GM21381 (cell line): Measurements from ENCODE around the gene MLX.
"Not testable (repeated sequence)": the region's sequence is repeated elsewhere in the genome, so short reads cannot be mapped to it uniquely, and the experiment has no call there.

Experiments
- ATAC-seq: cut with Tn5 transposase; IDR thresholded peaks from one replicate; pipeline ENCODE4 v1.9.1; 2021; ENCODE audit warnings: mild to moderate bottlenecking, moderate library complexity; ENCODE audit not compliant: unreplicated experiment

Gene MLX

GRCh38 chr17:42617956-42618431 is 51.1 kb downstream of the MLX start:
- ATAC-seq, result peak; percentile 24

- ATAC-seq, result peak; percentile 82
Measured at GRCh38 chr17:42618442-42619150, 51.7 kb downstream of the MLX start.

- not testable (repeated sequence) for ATAC-seq
Measured at GRCh38 chr17:42621987-42622386, 55.1 kb downstream of the MLX start.
